IMR-90 (cell line): ENCODE measurements around the gene NHSL1. TPM values are rescaled to one million over a fixed set of nuclear protein-coding genes. Genes with fewer than 3 reads are reported as not detected.

Source experiments
- ATAC-seq: fragments of 200-7000 bp; cut with Tn5 transposase; 2 replicates; pipeline ENCODE4 v1.9.1; 2020; ENCODE audit warnings: low read depth, mild to moderate bottlenecking, moderate library complexity
- BruUV-seq: library from RNA; stranded (reverse); fragments of 400-500 nt; replicated peaks from 2 replicates; lab custom pipeline; 2021; lab: Mats Ljungman, UMichigan
- CTCF ChIA-PET: fragments of 300-600 bp; formaldehyde crosslinking; extraction: SDS; loops from one replicate; lab custom pipeline; 2021; ENCODE audit warnings: antibody characterized with exemption; lab: Yijun Ruan, JAX
- POLR2A ChIA-PET: fragments of 300-600 bp; sonication (Branson Sonifier 250); formaldehyde crosslinking; loops from one replicate; lab custom pipeline; 2022; ENCODE audit warnings: antibody characterized with exemption; ENCODE audit not compliant: unreplicated experiment; lab: Charles Lee
- DNase-seq: peaks from one replicate; pipeline ENCODE4 v3.0.0; 2013
- H2AFZ ChIP-seq: replicated peaks from 2 replicates; pipeline ENCODE3; 2013; ENCODE audit warnings: low read length, mild to moderate bottlenecking; ENCODE audit not compliant: poor library complexity
- H2AK5ac ChIP-seq: 2 replicates; pipeline ENCODE4 v1.6.1; 2013; ENCODE audit warnings: low read depth, low read length, inconsistent platforms
- H2AK9ac ChIP-seq: replicated peaks from 2 replicates; pipeline ENCODE3; 2013; ENCODE audit warnings: mild to moderate bottlenecking, low read depth, low read length, moderate library complexity; ENCODE audit not compliant: poor library complexity
- H2BK120ac ChIP-seq: 2 replicates; pipeline ENCODE4 v1.6.1; 2013; ENCODE audit warnings: low read depth, low read length, inconsistent platforms
- H2BK15ac ChIP-seq: 3 replicates; pipeline ENCODE4 v1.6.1; 2013; ENCODE audit warnings: low read depth, low read length, inconsistent platforms
- H2BK20ac ChIP-seq: 2 replicates; pipeline ENCODE4 v1.6.1; 2013; ENCODE audit warnings: low read depth, mild to moderate bottlenecking, inconsistent platforms, low read length, moderate library complexity
- H2BK5ac ChIP-seq: 2 replicates; pipeline ENCODE4 v1.6.1; 2013; ENCODE audit warnings: mild to moderate bottlenecking, low read depth, low read length, inconsistent platforms; ENCODE audit not compliant: poor library complexity, severe bottlenecking
- H3K14ac ChIP-seq: replicated peaks from 2 replicates; pipeline ENCODE4 v1.6.1; 2013; ENCODE audit warnings: low read depth, low read length, inconsistent platforms
- H3K18ac ChIP-seq: 2 replicates; pipeline ENCODE4 v1.6.1; 2013; ENCODE audit warnings: low read depth, low read length, control low read depth
- H3K23ac ChIP-seq: 2 replicates; pipeline ENCODE4 v1.6.1; 2013; ENCODE audit warnings: low read depth, low read length, inconsistent platforms
- H3K27ac ChIP-seq: 2 replicates; pipeline ENCODE4 v1.5.1; 2013; ENCODE audit warnings: mild to moderate bottlenecking, control low read depth, low read length; ENCODE audit not compliant: insufficient read depth
- H3K27me3 ChIP-seq: 2 replicates; pipeline ENCODE4 v1.6.1; 2013; ENCODE audit warnings: low read length; ENCODE audit not compliant: control insufficient read depth, insufficient read depth
- H3K36me3 ChIP-seq: 2 replicates; pipeline ENCODE4 v1.6.1; 2013; ENCODE audit warnings: low read length, mixed read lengths; ENCODE audit not compliant: control insufficient read depth, insufficient read depth
- H3K4ac ChIP-seq: 2 replicates; pipeline ENCODE4 v1.6.1; 2013; ENCODE audit warnings: low read depth, low read length, inconsistent platforms
- H3K4me1 ChIP-seq: 2 replicates; pipeline ENCODE4 v1.6.1; 2013; ENCODE audit warnings: low read length, mixed read lengths; ENCODE audit not compliant: control insufficient read depth, insufficient read depth
- H3K4me2 ChIP-seq: 2 replicates; pipeline ENCODE4 v1.6.1; 2013; ENCODE audit warnings: low read depth, mild to moderate bottlenecking, control low read depth, low read length, moderate library complexity
- H3K4me3 ChIP-seq: 2 replicates; pipeline ENCODE4 v1.5.1; 2013; ENCODE audit warnings: low read depth, mild to moderate bottlenecking, control low read depth, low read length, moderate library complexity; ENCODE audit not compliant: insufficient read depth
- H3K56ac ChIP-seq: 2 replicates; pipeline ENCODE4 v1.6.1; 2013; ENCODE audit warnings: low read length, inconsistent platforms; ENCODE audit not compliant: insufficient read depth; ENCODE audit errors: extremely low read depth
- H3K79me1 ChIP-seq, 2 experiments: 2 replicates each; pipeline ENCODE4 v1.6.1; 2013; ENCODE audit warnings: low read length in 2 of 2, inconsistent platforms in 1 of 2, low read depth in 1 of 2
- H3K9ac ChIP-seq: 2 replicates; pipeline ENCODE4 v1.6.1; 2013; ENCODE audit warnings: low read depth, low read length, control low read depth
- H3K9me1 ChIP-seq: 2 replicates; pipeline ENCODE4 v1.6.1; 2013; ENCODE audit warnings: low read length, inconsistent platforms; ENCODE audit not compliant: insufficient read depth
- H3K9me3 ChIP-seq: 2 replicates; pipeline ENCODE4 v1.6.1; 2013; ENCODE audit warnings: low read length; ENCODE audit not compliant: control insufficient read depth, insufficient read depth
- H4K20me1 ChIP-seq: 2 replicates; pipeline ENCODE4 v1.6.1; 2013; ENCODE audit warnings: low read length, inconsistent platforms; ENCODE audit not compliant: insufficient read depth
- H4K5ac ChIP-seq: 2 replicates; pipeline ENCODE4 v1.6.1; 2013; ENCODE audit warnings: mild to moderate bottlenecking, low read depth, low read length, control low read depth
- H4K8ac ChIP-seq, 2 experiments: 2 replicates each; pipeline ENCODE4 v1.6.1; 2013; ENCODE audit warnings: low read depth in 2 of 2, low read length in 2 of 2, control low read depth in 1 of 2, inconsistent platforms in 1 of 2
- H4K91ac ChIP-seq: 2 replicates; pipeline ENCODE4 v1.6.1; 2013; ENCODE audit warnings: low read depth, low read length, inconsistent platforms; ENCODE audit not compliant: insufficient read depth
- CEBPB ChIP-seq: IDR thresholded peaks from 2 replicates; pipeline ENCODE4 v1.6.1; 2012; ENCODE audit warnings: low read depth, low read length, improper control_type of control experiment
- CHD1 ChIP-seq: IDR thresholded peaks from 2 replicates; pipeline ENCODE4 v1.6.1; 2012; ENCODE audit warnings: low read depth, low read length, improper control_type of control experiment
- FOS ChIP-seq: fragments of 150-350 bp; IDR thresholded peaks from 2 replicates; pipeline ENCODE4 v1.6.1; 2016; ENCODE audit warnings: low read depth, low read length
- MAFK ChIP-seq: IDR thresholded peaks from 2 replicates; pipeline ENCODE4 v1.6.1; 2012; ENCODE audit warnings: low read depth, low read length, improper control_type of control experiment
- MAZ ChIP-seq: IDR thresholded peaks from 2 replicates; pipeline ENCODE4 v1.6.1; 2012; ENCODE audit warnings: low read depth, mild to moderate bottlenecking, low read length, improper control_type of control experiment, moderate library complexity, borderline replicate concordance
- MXI1 ChIP-seq: IDR thresholded peaks from 2 replicates; pipeline ENCODE4 v1.6.1; 2012; ENCODE audit warnings: low read depth, mild to moderate bottlenecking, low read length, moderate library complexity, borderline replicate concordance
- POLR2A ChIP-seq: IDR thresholded peaks from 2 replicates; pipeline ENCODE4 v1.6.1; 2012; ENCODE audit warnings: mild to moderate bottlenecking, low read depth, low read length
- RCOR1 ChIP-seq: IDR thresholded peaks from 2 replicates; pipeline ENCODE4 v1.6.1; 2012; ENCODE audit warnings: mild to moderate bottlenecking, low read length, improper control_type of control experiment; ENCODE audit not compliant: insufficient replicate concordance
- SMC3 ChIP-seq: fragments of 150-350 bp; IDR thresholded peaks from 2 replicates; pipeline ENCODE4 v1.6.1; 2016; ENCODE audit warnings: low read depth, mild to moderate bottlenecking, antibody characterized with exemption, low read length, moderate library complexity
- dilution Hi-C: fragments of 300-500 bp; cut with HindIII; formaldehyde crosslinking; loops from one replicate; pipeline ENCODE4 v1.14.3; 2018; ENCODE audit warnings: low sequenced_read_pairs; ENCODE audit not compliant: unreplicated experiment
- in situ Hi-C: fragments of 300-500 bp; cut with MboI; formaldehyde crosslinking; loops from 3 replicates; pipeline ENCODE4 v1.14.3; 2019; ENCODE audit warnings: low sequenced_read_pairs, inconsistent platforms, mixed read lengths
- intact Hi-C: fragments of 100-400 bp; cut with micrococcal nuclease; formaldehyde crosslinking; loops from 2 replicates; pipeline ENCODE4 v1.10.0; 2022
- polyA plus RNA-seq, 3 experiments: library from polyadenylated mRNA; depleted of rRNA; stranded (reverse); fragments of >200 nt; gene quantifications; 2 replicates each; pipeline ENCODE4 v1.2.3, GENCODE V29; 2012; ENCODE audit warnings: low replicate concordance in 1 of 3
- total RNA-seq: library from RNA; depleted of rRNA; stranded (reverse); fragments of >200 nt; gene quantifications from 2 replicates; pipeline ENCODE4 v1.2.3, GENCODE V29; 2012
- TF ChIP-seq, protein P1 (sequence below): fragments of 150-350 bp; IDR thresholded peaks from 2 replicates; pipeline ENCODE4 v1.6.1; 2016; ENCODE audit warnings: low read depth, mild to moderate bottlenecking, low read length, moderate library complexity, borderline replicate concordance
- TF ChIP-seq, protein P2 (sequence below): conservative IDR thresholded peaks from 2 replicates; pipeline ENCODE4 v1.5.1; 2012; ENCODE audit warnings: mild to moderate bottlenecking, low read depth, low read length, improper control_type of control experiment

NHSL1 gene
- total and polyA plus RNA-seq, 2 of the 4 experiments (the other 2 are of a cell fraction), result 5.6 to 7.2 TPM

DNA sequence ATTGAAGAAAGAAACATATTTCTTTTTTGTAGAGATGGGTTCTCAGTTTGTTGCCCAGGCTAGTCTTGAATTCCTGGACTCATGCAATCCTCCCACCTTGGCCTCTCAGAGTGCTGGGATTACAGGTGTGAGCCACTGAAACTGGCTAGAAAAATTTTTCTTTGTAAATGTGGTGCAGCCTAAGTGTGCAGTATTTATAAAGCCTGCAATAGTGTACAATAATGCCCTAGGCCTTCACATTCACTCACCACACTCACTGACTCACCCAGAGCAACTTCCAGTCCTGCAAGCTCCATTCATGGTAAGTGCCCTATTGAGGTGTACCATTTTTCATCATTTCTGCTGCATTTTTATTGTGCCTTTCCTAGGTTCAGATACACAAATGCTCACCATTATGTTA lies 31.4 kb downstream of the NHSL1 start:
- ATAC-seq (no peak), DNase-seq (peak; percentile 38)
- Histone ChIP-seq H3K9ac (no peak overlapping the region), H3K27ac (no peak overlapping the region), H2BK20ac (no peak overlapping the region), H3K4me1 (peaks cover 7% of the 10 kb centered on the region; the same call in 1 of the 2 replicates), H2AFZ (no peak overlapping the region), H3K56ac (no peak overlapping the region), H2AK5ac (0 out of 2 replicates have a peak overlapping the region, but pooled peaks have one; percentile 49), H4K8ac (no peak overlapping the region), H3K4ac (no peak overlapping the region), H3K14ac (no peak overlapping the region), H3K79me1 (peaks cover 5 to 18% of the 10 kb centered on the region in 2 experiments; a peak in 3 of 4 replicates), H2AK9ac (peak overlapping the region; percentile 50), H3K9me1 (peaks cover 10% of the 10 kb centered on the region; the same call in 1 of the 2 replicates), H3K18ac (no peak overlapping the region), H3K4me3 (no peak overlapping the region), H2BK5ac (no peak overlapping the region), H4K5ac (no peak overlapping the region), H3K36me3 (no peaks in the 10 kb centered on the region), H3K23ac (no peak overlapping the region), H3K27me3 (no peaks in the 10 kb centered on the region), H2BK15ac (no peak overlapping the region; the same call in 2 of the 3 replicates), H3K9me3 (no peaks in the 10 kb centered on the region), H4K91ac (no peak overlapping the region), H2BK120ac (no peak overlapping the region), H3K4me2 (no peak overlapping the region), H4K20me1 (no peaks in the 10 kb centered on the region)
- ChIA-PET CTCF (no interaction called here), POLR2A (no interaction called here)
- no TSS peak for BruUV-seq
- dilution Hi-C loops, result no loop called here
- no peak for TF ChIP-seq MAFK
- TF ChIP-seq, protein P1, sequence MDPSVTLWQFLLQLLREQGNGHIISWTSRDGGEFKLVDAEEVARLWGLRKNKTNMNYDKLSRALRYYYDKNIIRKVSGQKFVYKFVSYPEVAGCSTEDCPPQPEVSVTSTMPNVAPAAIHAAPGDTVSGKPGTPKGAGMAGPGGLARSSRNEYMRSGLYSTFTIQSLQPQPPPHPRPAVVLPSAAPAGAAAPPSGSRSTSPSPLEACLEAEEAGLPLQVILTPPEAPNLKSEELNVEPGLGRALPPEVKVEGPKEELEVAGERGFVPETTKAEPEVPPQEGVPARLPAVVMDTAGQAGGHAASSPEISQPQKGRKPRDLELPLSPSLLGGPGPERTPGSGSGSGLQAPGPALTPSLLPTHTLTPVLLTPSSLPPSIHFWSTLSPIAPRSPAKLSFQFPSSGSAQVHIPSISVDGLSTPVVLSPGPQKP, result no peak
- no peak for TF ChIP-seq MXI1
- no peak for TF ChIP-seq CHD1
- TF ChIP-seq SMC3, result no peak
- TF ChIP-seq POLR2A, result no peak
- TF ChIP-seq FOS, result no peak
- no peak for TF ChIP-seq MAZ
- TF ChIP-seq CEBPB, result no peak
- TF ChIP-seq, protein P2, sequence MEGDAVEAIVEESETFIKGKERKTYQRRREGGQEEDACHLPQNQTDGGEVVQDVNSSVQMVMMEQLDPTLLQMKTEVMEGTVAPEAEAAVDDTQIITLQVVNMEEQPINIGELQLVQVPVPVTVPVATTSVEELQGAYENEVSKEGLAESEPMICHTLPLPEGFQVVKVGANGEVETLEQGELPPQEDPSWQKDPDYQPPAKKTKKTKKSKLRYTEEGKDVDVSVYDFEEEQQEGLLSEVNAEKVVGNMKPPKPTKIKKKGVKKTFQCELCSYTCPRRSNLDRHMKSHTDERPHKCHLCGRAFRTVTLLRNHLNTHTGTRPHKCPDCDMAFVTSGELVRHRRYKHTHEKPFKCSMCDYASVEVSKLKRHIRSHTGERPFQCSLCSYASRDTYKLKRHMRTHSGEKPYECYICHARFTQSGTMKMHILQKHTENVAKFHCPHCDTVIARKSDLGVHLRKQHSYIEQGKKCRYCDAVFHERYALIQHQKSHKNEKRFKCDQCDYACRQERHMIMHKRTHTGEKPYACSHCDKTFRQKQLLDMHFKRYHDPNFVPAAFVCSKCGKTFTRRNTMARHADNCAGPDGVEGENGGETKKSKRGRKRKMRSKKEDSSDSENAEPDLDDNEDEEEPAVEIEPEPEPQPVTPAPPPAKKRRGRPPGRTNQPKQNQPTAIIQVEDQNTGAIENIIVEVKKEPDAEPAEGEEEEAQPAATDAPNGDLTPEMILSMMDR, result no peak
- TF ChIP-seq RCOR1, result no peak
- intact Hi-C loops, result no loop called here
- in situ Hi-C loops, result no loop called here
